Caco-2 (cell line): ENCODE results near the gene ABHD8. TPM values are rescaled to one million over a fixed set of nuclear protein-coding genes. Genes with fewer than 3 reads are reported as not detected.

Experiments
- BruUV-seq: library from RNA; stranded (reverse); fragments of 400-500 nt; replicated peaks from 2 replicates; lab custom pipeline; 2021; lab: Mats Ljungman, UMichigan
- CTCF ChIA-PET: fragments of 300-600 bp; sonication (Branson Sonifier 250); formaldehyde crosslinking; loops from one replicate; lab custom pipeline; 2022; ENCODE audit warnings: antibody characterized with exemption; lab: Charles Lee
- POLR2A ChIA-PET: fragments of 300-600 bp; sonication (Branson Sonifier 250); formaldehyde crosslinking; loops from one replicate; lab custom pipeline; 2022; ENCODE audit warnings: antibody characterized with exemption; lab: Charles Lee
- DNase-seq, 2 experiments: peaks; one replicate each; pipeline versions ENCODE4 v3.0.0 to v3.0.0-alpha.2; 2020 to 2022
- H3K27me3 ChIP-seq: replicated peaks from 2 replicates; pipeline ENCODE4 v1.6.0; 2011; ENCODE audit warnings: low read length; ENCODE audit not compliant: control insufficient read depth, insufficient read depth
- H3K36me3 ChIP-seq: 2 replicates; pipeline ENCODE4 v1.5.1; 2011; ENCODE audit warnings: low read length; ENCODE audit not compliant: control insufficient read depth, insufficient read depth
- H3K4me1 ChIP-seq: fragments of 250-450 bp; sonication (Bioruptor Pico); 2 replicates; pipeline ENCODE4 v1.5.1; 2020; ENCODE audit warnings: mild to moderate bottlenecking
- H3K4me3 ChIP-seq: 2 replicates; pipeline ENCODE4 v1.5.1; 2011; ENCODE audit warnings: low read depth, mild to moderate bottlenecking, control low read depth, low read length
- H3K9me3 ChIP-seq: fragments of 250-450 bp; sonication (Bioruptor Pico); 2 replicates; pipeline ENCODE4 v1.5.1; 2020; ENCODE audit warnings: mild to moderate bottlenecking, moderate library complexity
- H3K27ac Mint-ChIP-seq: one replicate; pipeline ENCODE4 v1.8.0; 2022; ENCODE audit warnings: mixed read lengths; ENCODE audit not compliant: unreplicated experiment
- H3K27me3 Mint-ChIP-seq: one replicate; pipeline ENCODE4 v1.8.0; 2022; ENCODE audit warnings: mixed read lengths; ENCODE audit not compliant: insufficient read depth, unreplicated experiment
- H3K36me3 Mint-ChIP-seq: one replicate; pipeline ENCODE4 v1.8.0; 2022; ENCODE audit warnings: mild to moderate bottlenecking, mixed read lengths; ENCODE audit not compliant: insufficient read depth, unreplicated experiment
- H3K4me1 Mint-ChIP-seq: one replicate; pipeline ENCODE4 v1.8.0; 2022; ENCODE audit warnings: low read depth, mixed read lengths; ENCODE audit not compliant: unreplicated experiment
- H3K4me3 Mint-ChIP-seq: one replicate; pipeline ENCODE4 v1.8.0; 2022; ENCODE audit warnings: mild to moderate bottlenecking, moderate library complexity, mixed read lengths; ENCODE audit not compliant: unreplicated experiment
- H3K9me3 Mint-ChIP-seq: one replicate; pipeline ENCODE4 v1.8.0; 2022; ENCODE audit warnings: mixed read lengths; ENCODE audit not compliant: unreplicated experiment
- intact Hi-C: fragments of 100-400 bp; cut with micrococcal nuclease; formaldehyde crosslinking; loops from one replicate; pipeline ENCODE4 v1.10.0; 2022; ENCODE audit not compliant: unreplicated experiment
- total RNA-seq: library from RNA; stranded (reverse); gene quantifications from 2 replicates; pipeline ENCODE4 v1.2.3, GENCODE V29; 2022
- TF ChIP-seq, protein P1 (sequence below), 2 experiments: fragments of 200-600 bp in 1 of 2; IDR thresholded peaks; 1 replicate in 1 of 2; 2 replicates in 1 of 2; pipeline versions ENCODE4 v1.5.1 to v1.8.0; 2011 to 2022; ENCODE audit warnings: antibody characterized with exemption in 1 of 2, control low read depth in 1 of 2, inconsistent platforms in 1 of 2, low read depth in 1 of 2, low read length in 1 of 2, mild to moderate bottlenecking in 1 of 2, moderate library complexity in 1 of 2; ENCODE audit not compliant: insufficient read depth in 1 of 2, severe bottlenecking in 1 of 2, unreplicated experiment in 1 of 2

The ABHD8 gene
- total RNA-seq, 1 experiment from 2014 or later = 11.3 TPM

DNA sequence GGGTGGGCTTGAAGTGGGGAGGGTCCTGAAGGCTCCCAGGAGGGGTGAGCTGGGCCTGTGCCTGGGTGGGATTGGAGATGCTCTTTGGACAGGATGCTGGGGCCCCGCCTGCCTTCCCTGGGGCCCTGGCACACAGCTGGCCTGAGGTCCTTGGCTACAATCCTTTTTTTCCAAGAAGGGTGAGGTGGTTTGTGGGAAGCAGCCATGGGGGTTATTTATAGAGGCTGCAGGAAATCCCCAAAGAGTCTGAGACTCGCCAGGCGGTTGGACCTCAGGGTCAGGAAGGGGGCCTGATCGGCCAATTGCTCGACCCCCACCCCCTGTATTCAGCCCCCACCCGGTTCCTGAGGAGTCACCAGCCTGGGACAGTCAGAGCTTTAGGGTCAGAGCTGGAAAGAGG, 44.1 kb upstream of the ABHD8 start:
- Histone ChIP-seq H3K27me3 (no peaks in the 10 kb centered on the region), H3K4me3 (no peak overlapping the region), H3K9me3 (no peaks in the 10 kb centered on the region), H3K36me3 (no peaks in the 10 kb centered on the region), H3K4me1 (no peaks in the 10 kb centered on the region)
- peaks cover 6% of the 10 kb centered on the region for H3K27me3 Mint-ChIP-seq
- intact Hi-C loops = loop anchor here (5.0 kb wide), 1 partner anchor 120 kb away; no protein-coding TSS in a partner anchor
- H3K4me1 Mint-ChIP-seq = no peaks in the 10 kb centered on the region
- H3K36me3 Mint-ChIP-seq = peaks cover 5% of the 10 kb centered on the region
- TF ChIP-seq, protein P1, sequence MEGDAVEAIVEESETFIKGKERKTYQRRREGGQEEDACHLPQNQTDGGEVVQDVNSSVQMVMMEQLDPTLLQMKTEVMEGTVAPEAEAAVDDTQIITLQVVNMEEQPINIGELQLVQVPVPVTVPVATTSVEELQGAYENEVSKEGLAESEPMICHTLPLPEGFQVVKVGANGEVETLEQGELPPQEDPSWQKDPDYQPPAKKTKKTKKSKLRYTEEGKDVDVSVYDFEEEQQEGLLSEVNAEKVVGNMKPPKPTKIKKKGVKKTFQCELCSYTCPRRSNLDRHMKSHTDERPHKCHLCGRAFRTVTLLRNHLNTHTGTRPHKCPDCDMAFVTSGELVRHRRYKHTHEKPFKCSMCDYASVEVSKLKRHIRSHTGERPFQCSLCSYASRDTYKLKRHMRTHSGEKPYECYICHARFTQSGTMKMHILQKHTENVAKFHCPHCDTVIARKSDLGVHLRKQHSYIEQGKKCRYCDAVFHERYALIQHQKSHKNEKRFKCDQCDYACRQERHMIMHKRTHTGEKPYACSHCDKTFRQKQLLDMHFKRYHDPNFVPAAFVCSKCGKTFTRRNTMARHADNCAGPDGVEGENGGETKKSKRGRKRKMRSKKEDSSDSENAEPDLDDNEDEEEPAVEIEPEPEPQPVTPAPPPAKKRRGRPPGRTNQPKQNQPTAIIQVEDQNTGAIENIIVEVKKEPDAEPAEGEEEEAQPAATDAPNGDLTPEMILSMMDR (IDR thresholded peaks at IDR 0.05; ENCODE audit: insufficient read depth in 1 of 2, low read depth in 1 of 2, low read length in 1 of 2, severe bottlenecking in 1 of 2, unreplicated experiment in 1 of 2) = no peak
- ChIA-PET POLR2A (no interaction called here), CTCF (no interaction called here)
- no peak overlapping the region for H3K4me3 Mint-ChIP-seq
- no peak for DNase-seq
- no TSS peak for BruUV-seq
- H3K27ac Mint-ChIP-seq = no peak overlapping the region
- H3K9me3 Mint-ChIP-seq = no peaks in the 10 kb centered on the region

DNA sequence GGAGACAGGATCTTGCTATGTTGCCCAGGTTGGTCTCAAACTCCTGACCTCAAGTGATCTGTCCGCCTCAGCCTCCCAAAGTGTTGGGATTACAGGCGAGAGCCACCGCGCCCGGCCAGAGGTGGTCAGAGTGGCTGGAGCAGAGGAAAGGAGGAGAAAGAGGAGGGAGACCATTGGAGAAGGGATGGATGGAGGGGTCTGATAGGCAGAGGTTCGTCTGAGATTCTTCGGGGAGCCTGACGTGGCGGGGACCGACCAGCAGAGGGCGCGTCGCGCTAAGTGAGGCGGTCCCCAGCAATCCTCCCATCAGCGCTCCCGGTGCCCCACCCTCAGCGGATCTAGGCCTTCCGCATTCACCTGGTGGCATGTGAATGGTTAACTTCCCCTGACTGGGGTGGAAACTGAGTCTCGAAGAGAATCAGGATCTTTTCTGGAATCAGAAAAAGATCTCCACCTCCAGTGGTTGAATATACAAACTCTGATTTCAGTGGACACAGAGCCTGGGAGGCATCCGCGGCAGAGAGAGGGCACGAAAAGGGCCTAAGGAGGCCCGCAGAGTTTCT, 43.0 kb upstream of the ABHD8 start:
- ChIA-PET CTCF (interaction anchor here (0.7 kb wide), 1 partner anchor 429 kb away, joined by 4 read pairs; no protein-coding TSS in a partner anchor), POLR2A (no interaction called here)
- Mint-ChIP-seq H3K9me3 (no peaks in the 10 kb centered on the region), H3K27me3 (peaks cover 6% of the 10 kb centered on the region), H3K36me3 (peaks cover 5% of the 10 kb centered on the region), H3K4me1 (no peaks in the 10 kb centered on the region), H3K4me3 (no peak overlapping the region), H3K27ac (no peak overlapping the region)
- intact Hi-C loops = loop anchor here (1.0 to 5.0 kb wide), 2 partner anchors 40 to 121 kb away; no protein-coding TSS in a partner anchor
- Histone ChIP-seq H3K4me3 (no peak overlapping the region), H3K27me3 (no peaks in the 10 kb centered on the region), H3K9me3 (no peaks in the 10 kb centered on the region), H3K36me3 (no peaks in the 10 kb centered on the region), H3K4me1 (no peaks in the 10 kb centered on the region)
- TF ChIP-seq, protein P1 (IDR thresholded peaks at IDR 0.05; ENCODE audit: insufficient read depth in 1 of 2, low read depth in 1 of 2, low read length in 1 of 2, severe bottlenecking in 1 of 2, unreplicated experiment in 1 of 2) = peak; percentile 90 to 91
- DNase-seq = peak; percentile 65 to 83
- BruUV-seq = no TSS peak

DNA sequence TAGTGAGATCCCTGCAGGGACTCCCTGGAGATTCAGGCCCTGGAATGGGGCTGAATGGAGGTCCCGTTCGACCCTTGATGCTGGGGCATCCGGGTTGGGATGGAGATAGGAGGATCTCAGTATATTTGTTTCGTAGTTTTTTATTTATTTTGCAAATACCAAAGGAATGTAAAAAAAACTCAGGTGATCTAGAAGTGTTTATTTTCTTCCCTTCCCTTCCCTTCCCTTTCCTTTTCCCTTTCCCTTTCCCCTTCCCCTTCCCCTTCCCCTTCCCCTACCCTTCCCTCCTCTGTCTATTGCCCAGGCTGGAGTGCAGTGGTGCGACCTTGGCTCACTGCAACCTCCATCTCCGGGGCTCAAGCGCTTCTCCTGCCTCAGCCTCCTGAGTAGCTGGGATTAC, 38.6 kb upstream of the ABHD8 start:
- BruUV-seq = no TSS peak
- no peaks in the 10 kb centered on the region for H3K9me3 Mint-ChIP-seq
- H3K27me3 ChIP-seq = no peaks in the 10 kb centered on the region
- no peak overlapping the region for H3K27ac Mint-ChIP-seq
- intact Hi-C loops = no loop called here
- TF ChIP-seq, protein P1 (IDR thresholded peaks at IDR 0.05; ENCODE audit: insufficient read depth in 1 of 2, low read depth in 1 of 2, low read length in 1 of 2, severe bottlenecking in 1 of 2, unreplicated experiment in 1 of 2) = no peak
- ChIA-PET POLR2A (no interaction called here), CTCF (no interaction called here)
- H3K36me3 ChIP-seq = no peaks in the 10 kb centered on the region
- no peaks in the 10 kb centered on the region for H3K4me1 Mint-ChIP-seq
- no peak overlapping the region for H3K4me3 ChIP-seq
- H3K9me3 ChIP-seq = no peaks in the 10 kb centered on the region
- H3K4me3 Mint-ChIP-seq = no peak overlapping the region
- DNase-seq = no peak
- H3K27me3 Mint-ChIP-seq = no peaks in the 10 kb centered on the region
- 0 out of 2 replicates have a peak, but pooled peaks cover 5% of the 10 kb centered on the region for H3K4me1 ChIP-seq
- H3K36me3 Mint-ChIP-seq = peaks cover 33% of the 10 kb centered on the region
